GM18507 (cell line): ENCODE measurements around the gene HDHD5.
"Not testable (repeated sequence)": the region's sequence is repeated elsewhere in the genome, so short reads cannot be mapped to it uniquely, and the experiment has no call there.

Experiments used
- DNase-seq: peaks from one replicate; pipeline ENCODE4 v3.0.0; 2011; ENCODE audit warnings: low read depth; ENCODE audit not compliant: insufficient read length; ENCODE audit errors: extremely low spot score
- FAIRE-seq: peaks from 2 replicates; lab custom pipeline; 2011; peaks lifted over from hg19 to GRCh38; lab: Jason Lieb, UNC

The HDHD5 gene

GRCh38 chr22:17158176-17158567 lies 905 bp downstream of the HDHD5 start:
- FAIRE-seq (no peak), DNase-seq (no peak)

DNA sequence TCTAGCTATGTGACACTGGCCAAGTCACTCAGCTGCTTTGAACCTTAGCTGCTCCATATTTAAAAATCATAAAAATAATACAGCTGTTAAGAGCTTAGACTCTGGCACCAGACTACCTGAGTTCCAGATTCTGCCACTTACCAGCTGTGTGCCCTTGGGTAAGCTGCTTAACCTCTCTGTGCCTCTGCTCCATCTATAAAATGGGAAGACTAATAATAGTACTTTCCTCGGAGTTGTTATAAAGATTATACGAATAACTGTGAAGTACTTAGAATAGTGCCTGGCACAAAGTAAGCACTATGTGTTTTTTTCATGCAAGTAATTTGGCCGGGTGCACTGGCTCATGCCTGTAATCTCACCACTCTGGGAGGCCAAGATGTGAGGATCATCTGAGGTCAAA lies 1.4 kb downstream of the HDHD5 start:
- FAIRE-seq (no peak), DNase-seq (no peak)

GRCh38 chr22:17155941-17156340 lies 3.1 kb downstream of the HDHD5 start:
- DNase-seq (no peak), FAIRE-seq (no peak)

GRCh38 chr22:17152971-17153370 lies 6.1 kb downstream of the HDHD5 start:
- DNase-seq (no peak), FAIRE-seq (no peak)

DNA sequence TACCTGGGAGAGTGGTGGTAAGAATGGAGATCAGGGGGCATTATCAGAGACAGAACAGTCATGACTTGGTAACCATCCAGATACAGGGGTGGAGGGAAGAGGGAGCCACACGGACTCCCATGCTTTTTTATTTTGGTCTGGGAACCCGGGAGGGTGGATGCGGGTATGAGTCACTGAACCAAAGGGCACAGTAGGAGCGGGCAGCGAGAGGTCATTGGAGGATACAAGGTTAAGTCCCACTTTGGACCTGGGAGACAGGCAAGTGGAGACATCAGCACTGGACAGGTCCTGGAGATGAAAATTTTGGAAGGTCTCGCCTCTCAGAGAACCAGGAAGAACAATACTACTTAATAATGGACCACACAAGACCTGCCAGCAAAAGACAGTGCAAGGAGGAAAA lies 6.7 kb downstream of the HDHD5 start:
- no peak for FAIRE-seq
- no peak for DNase-seq

DNA sequence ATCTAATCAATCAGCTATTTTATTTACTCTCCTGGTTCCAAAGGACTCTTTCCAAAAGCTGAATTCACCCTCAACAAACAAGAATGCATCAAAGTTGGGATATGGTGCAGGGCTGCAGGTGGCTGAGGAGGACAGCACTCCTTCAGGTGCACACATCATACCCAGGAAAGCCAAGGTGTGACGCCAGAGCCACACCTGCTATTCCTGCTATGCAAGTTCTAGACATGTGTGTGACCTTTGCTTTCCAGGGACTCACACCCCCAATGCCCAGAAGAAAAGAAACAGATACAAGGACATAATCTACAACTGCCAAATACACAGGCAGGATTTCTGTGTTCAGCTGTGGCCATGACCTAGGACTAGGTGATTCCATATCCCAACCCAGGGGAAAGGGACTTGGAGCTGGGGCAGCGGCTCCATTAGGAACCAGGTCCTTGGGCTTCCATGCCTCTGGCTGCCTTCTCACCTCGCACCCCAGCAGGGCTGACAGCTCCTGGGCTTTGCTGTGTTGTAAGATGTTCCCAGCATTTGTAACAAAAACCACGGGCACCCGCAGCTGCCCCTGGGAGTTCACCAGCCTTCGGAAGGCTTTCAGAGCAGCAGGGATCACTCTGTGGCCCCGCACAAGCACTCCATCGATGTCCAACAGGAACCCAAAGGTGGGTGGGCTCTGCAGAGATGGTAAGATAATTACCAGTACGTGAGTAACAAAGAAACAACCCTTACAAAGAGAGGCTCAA lies 9.8 kb downstream of the HDHD5 start:
- no peak for FAIRE-seq
- DNase-seq = no peak

DNA sequence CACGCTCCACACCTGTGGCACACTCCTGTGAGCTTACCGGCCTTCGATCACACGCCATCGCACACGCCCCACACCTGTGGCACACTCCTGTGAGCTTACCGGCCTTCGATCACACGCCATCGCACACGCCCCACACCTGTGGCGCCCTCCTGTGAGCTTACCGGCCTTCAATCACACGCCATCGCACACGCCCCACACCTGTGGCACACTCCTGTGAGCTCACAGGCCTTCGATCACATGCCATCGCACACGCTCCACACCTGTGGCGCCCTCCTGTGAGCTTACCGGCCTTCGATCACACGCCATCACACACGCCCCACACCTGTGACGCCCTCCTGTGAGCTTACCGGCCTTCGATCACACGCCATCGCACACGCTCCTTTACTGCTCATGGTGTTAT lies 11.6 kb downstream of the HDHD5 start:
- DNase-seq, FAIRE-seq: not testable (repeated sequence)

DNA sequence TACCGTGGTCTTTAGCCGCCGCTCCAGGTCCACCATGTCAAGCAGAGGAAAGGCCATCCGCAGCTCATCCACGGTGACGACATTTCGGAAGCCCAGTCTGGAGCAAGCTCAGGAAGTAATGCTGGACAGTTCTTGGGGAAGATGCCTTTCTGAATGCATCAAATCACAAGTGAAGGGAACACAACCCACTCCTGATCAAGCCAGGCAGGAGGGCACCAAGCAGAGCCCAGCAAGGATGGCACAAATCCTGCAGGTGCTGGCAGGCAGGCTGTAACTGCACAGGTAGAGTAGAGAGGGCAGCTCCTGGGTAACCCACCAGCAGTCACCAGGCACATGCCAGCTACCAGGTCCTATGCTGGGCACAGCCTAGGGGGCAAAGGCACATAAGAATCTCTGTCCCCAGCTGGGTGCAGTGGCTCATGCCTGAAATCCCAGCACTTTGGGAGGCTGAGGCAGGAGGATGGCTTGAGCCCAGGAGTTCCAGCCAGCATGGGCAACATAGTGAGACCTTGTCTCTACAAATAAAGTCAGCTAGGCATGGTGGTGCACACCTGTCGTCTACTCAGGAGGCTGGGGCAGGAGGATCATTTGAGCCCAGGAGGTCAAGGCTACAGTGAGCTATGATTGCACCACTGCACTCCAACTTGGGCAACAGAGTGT lies 13.9 kb downstream of the HDHD5 start:
- DNase-seq = no peak
- FAIRE-seq = no peak

- FAIRE-seq = no peak
- DNase-seq = no peak
Observed at GRCh38 chr22:17143826-17144225, 15.3 kb downstream of the HDHD5 start.

GRCh38 chr22:17143101-17143500 lies 16.0 kb downstream of the HDHD5 start:
- FAIRE-seq (no peak), DNase-seq (no peak)

GRCh38 chr22:17140826-17141766 lies 18.0 kb downstream of the HDHD5 start:
- DNase-seq (no peak), FAIRE-seq (no peak)

DNA sequence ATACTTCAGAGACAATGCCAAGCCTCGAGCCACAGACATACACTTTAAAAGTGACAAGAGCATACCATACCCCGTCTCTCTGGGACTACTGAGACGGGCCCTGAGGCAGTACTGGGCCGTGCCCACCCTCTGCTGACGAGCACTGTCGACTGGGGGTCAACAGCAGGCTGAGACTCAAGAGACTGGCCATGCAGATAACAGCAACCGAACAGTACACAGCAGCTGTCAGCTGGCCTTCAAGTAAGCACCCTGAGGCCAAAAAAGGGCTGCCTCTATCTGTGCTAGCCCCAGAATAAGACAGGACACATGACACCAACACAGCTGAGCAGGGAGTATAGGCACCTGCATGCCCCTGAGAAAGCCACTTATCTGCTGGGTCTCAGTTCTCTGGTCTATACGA lies 19.1 kb downstream of the HDHD5 start:
- FAIRE-seq (no peak), DNase-seq (no peak)

- no peak for DNase-seq
Observed at GRCh38 chr22:17138513-17138912, 20.6 kb downstream of the HDHD5 start.

GRCh38 chr22:17137861-17138425 lies 21.1 kb downstream of the HDHD5 start:
- no peak for FAIRE-seq
- DNase-seq = no peak

More at GRCh38 chr22:17138513-17138912, 20.6 kb downstream of the HDHD5 start:
- FAIRE-seq = no peak

DNA sequence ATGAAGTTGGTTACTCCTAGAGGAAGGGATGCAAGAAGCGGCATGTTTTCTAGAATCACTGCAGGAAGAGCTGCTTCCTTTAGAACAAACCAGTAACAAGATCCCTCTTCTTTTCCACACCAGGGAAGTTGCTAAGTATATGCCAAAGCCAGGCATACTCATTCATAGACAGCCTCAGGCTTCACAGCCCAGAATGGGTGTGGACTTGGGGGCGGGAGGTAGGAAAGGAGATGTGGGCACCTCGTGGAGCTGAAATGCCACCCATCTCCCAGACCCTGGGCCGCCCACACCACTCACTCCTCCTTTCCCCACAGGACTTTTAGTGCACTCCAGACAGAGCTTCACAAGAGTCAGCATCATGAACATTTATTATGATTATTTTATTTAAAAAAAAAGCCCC lies 21.9 kb downstream of the HDHD5 start:
- DNase-seq (no peak), FAIRE-seq (no peak)

GRCh38 chr22:17135153-17135760 lies 23.8 kb downstream of the HDHD5 start:
- FAIRE-seq (no peak), DNase-seq (no peak)

DNA sequence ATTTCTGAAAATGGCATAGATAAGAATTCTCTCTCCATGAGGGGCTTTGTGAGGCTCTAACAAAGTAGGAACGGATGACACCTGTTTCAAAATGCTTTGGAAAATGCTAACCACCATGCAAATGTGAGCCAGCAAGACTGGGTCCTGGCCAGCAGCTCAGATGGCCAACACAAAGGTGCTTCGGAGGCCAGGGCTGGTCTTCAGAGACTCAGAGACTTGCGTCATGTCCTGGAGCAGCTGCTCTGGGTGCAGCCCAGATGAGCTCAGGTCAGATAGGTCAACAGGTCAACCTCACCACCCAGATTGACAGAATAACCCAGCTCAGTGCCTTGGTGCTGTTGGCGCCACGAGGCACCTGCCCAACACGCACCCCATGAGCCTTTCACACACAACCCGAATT lies 25.9 kb downstream of the HDHD5 start:
- FAIRE-seq (no peak), DNase-seq (no peak)

DNA sequence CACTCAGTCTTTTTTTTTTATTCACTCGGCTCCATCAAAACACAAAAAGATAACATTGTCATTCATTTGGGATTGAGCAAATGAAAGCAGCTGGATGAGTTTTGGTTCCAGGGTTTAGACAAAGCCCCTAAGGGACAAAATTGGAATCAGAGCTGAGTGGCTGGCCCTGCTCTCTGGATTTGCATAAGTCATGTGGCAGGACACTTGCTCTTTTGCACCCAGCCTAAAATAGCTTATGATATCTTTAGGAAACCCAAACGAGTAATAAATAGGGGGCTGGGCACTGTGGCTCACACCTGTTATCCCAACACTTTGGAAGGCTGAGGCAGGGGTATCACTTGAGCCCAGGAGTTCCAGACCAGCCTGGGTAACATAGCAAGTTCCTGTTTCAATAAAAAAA lies 27.0 kb downstream of the HDHD5 start:
- no peak for DNase-seq

GRCh38 chr22:17131686-17132085 lies 27.4 kb downstream of the HDHD5 start:
- DNase-seq = no peak
- no peak for FAIRE-seq

More for the DNA sequence above, 27.0 kb downstream of the HDHD5 start:
- no peak for FAIRE-seq
